Mesenchymal stem cell (in vitro differentiated cells and primary cell): ENCODE measurements around the gene COL23A1.

Experiments
- DNase-seq: peaks from one replicate; pipeline ENCODE4 v3.0.0-alpha.2; 2013
- H2AFZ ChIP-seq: one replicate; pipeline ENCODE4 v1.6.1; 2013; ENCODE audit warnings: low read depth, mild to moderate bottlenecking, control low read depth, inconsistent platforms, low read length, moderate library complexity
- H2AK5ac ChIP-seq: 2 replicates; pipeline ENCODE4 v1.6.1; 2013; ENCODE audit warnings: low read length, moderate library complexity, mild to moderate bottlenecking, inconsistent platforms; ENCODE audit not compliant: severe bottlenecking
- H2BK120ac ChIP-seq: one replicate; pipeline ENCODE4 v1.6.1; 2013; ENCODE audit warnings: low read depth, mild to moderate bottlenecking, inconsistent platforms, low read length, moderate library complexity
- H2BK12ac ChIP-seq, 2 experiments: one replicate each; pipeline ENCODE4 v1.6.1; 2013; ENCODE audit warnings: inconsistent platforms in 2 of 2, low read length in 2 of 2, mild to moderate bottlenecking in 2 of 2, moderate library complexity in 2 of 2, control low read depth in 1 of 2
- H2BK15ac ChIP-seq: one replicate; pipeline ENCODE4 v1.6.1; 2013; ENCODE audit warnings: mild to moderate bottlenecking, low read depth, inconsistent platforms; ENCODE audit not compliant: poor library complexity, severe bottlenecking
- H2BK5ac ChIP-seq: 2 replicates; pipeline ENCODE4 v1.6.1; 2013; ENCODE audit warnings: low read depth, mild to moderate bottlenecking, low read length, control low read depth, inconsistent platforms; ENCODE audit not compliant: poor library complexity, severe bottlenecking
- H3K14ac ChIP-seq, 2 experiments: one replicate each; pipeline ENCODE4 v1.6.1; 2013; ENCODE audit warnings: inconsistent platforms in 2 of 2, low read length in 2 of 2, control low read depth in 1 of 2, mild to moderate bottlenecking in 1 of 2, moderate library complexity in 1 of 2
- H3K18ac ChIP-seq, 2 experiments: one replicate each; pipeline ENCODE4 v1.6.1; 2013; ENCODE audit warnings: inconsistent platforms in 2 of 2, low read length in 2 of 2, control low read depth in 1 of 2, low read depth in 1 of 2, mild to moderate bottlenecking in 1 of 2
- H3K23ac ChIP-seq, 2 experiments: one replicate each; pipeline ENCODE4 v1.6.1; 2013; ENCODE audit warnings: inconsistent platforms in 2 of 2, low read length in 2 of 2, mild to moderate bottlenecking in 2 of 2, moderate library complexity in 2 of 2, control low read depth in 1 of 2
- H3K27ac ChIP-seq: 2 replicates; pipeline ENCODE4 v1.5.1; 2013; ENCODE audit warnings: mild to moderate bottlenecking, moderate library complexity, low read length, control low read depth, inconsistent platforms; ENCODE audit not compliant: poor library complexity, severe bottlenecking
- H3K27me3 ChIP-seq, 2 experiments: 2 replicates each; pipeline versions ENCODE4 v1.6.1 to v1.7.0; 2013; ENCODE audit warnings: low read length in 2 of 2, mild to moderate bottlenecking in 2 of 2, moderate library complexity in 2 of 2, control low read depth in 1 of 2, inconsistent platforms in 1 of 2; ENCODE audit not compliant: control insufficient read depth in 1 of 2, insufficient read depth in 1 of 2
- H3K36me3 ChIP-seq, 2 experiments: 2 replicates each; pipeline versions ENCODE4 v1.6.1 to v1.7.0; 2013; ENCODE audit warnings: low read length in 2 of 2, control low read depth in 1 of 2, inconsistent platforms in 1 of 2, low read depth in 1 of 2, mild to moderate bottlenecking in 1 of 2; ENCODE audit not compliant: insufficient read depth in 2 of 2, control insufficient read depth in 1 of 2
- H3K4ac ChIP-seq, 2 experiments: one replicate each; pipeline ENCODE4 v1.6.1; 2013; ENCODE audit warnings: inconsistent platforms in 2 of 2, low read length in 2 of 2, mild to moderate bottlenecking in 2 of 2, moderate library complexity in 2 of 2, control low read depth in 1 of 2, low read depth in 1 of 2
- H3K4me1 ChIP-seq: 2 replicates; pipeline ENCODE4 v1.6.1; 2013; ENCODE audit warnings: low read depth, low read length, control low read depth; ENCODE audit not compliant: control insufficient read depth, insufficient read depth
- H3K4me2 ChIP-seq: 2 replicates; pipeline ENCODE4 v1.6.1; 2013; ENCODE audit warnings: low read length, mild to moderate bottlenecking, inconsistent platforms; ENCODE audit not compliant: poor library complexity, severe bottlenecking
- H3K4me3 ChIP-seq, 2 experiments: 2 replicates each; pipeline versions ENCODE4 v1.5.1 to v1.7.0; 2013; ENCODE audit warnings: low read length in 2 of 2, mild to moderate bottlenecking in 2 of 2, control low read depth in 1 of 2, low read depth in 1 of 2; ENCODE audit not compliant: insufficient read depth in 1 of 2
- H3K79me1 ChIP-seq: replicated peaks from 2 replicates; pipeline ENCODE4 v1.6.1; 2013; ENCODE audit warnings: mild to moderate bottlenecking, control low read depth, low read length, inconsistent platforms; ENCODE audit not compliant: poor library complexity, severe bottlenecking
- H3K9ac ChIP-seq: 2 replicates; pipeline ENCODE4 v1.7.0; 2013; ENCODE audit warnings: mild to moderate bottlenecking, low read length, moderate library complexity
- H3K9me3 ChIP-seq: 2 replicates; pipeline ENCODE4 v1.7.0; 2013; ENCODE audit warnings: mild to moderate bottlenecking, low read length; ENCODE audit not compliant: control insufficient read depth
- H4K8ac ChIP-seq: one replicate; pipeline ENCODE4 v1.6.1; 2013; ENCODE audit warnings: inconsistent platforms, mild to moderate bottlenecking, low read length, moderate library complexity
- H4K91ac ChIP-seq: one replicate; pipeline ENCODE4 v1.6.1; 2013; ENCODE audit warnings: mild to moderate bottlenecking, low read length, inconsistent platforms
- WGBS: methylation state at CpG from one replicate; pipeline ENCODE4 v1.1.7; 2013; ENCODE audit warnings: mixed read lengths; 5-methylcytosine and 5-hydroxymethylcytosine counted together

The COL23A1 gene

DNA sequence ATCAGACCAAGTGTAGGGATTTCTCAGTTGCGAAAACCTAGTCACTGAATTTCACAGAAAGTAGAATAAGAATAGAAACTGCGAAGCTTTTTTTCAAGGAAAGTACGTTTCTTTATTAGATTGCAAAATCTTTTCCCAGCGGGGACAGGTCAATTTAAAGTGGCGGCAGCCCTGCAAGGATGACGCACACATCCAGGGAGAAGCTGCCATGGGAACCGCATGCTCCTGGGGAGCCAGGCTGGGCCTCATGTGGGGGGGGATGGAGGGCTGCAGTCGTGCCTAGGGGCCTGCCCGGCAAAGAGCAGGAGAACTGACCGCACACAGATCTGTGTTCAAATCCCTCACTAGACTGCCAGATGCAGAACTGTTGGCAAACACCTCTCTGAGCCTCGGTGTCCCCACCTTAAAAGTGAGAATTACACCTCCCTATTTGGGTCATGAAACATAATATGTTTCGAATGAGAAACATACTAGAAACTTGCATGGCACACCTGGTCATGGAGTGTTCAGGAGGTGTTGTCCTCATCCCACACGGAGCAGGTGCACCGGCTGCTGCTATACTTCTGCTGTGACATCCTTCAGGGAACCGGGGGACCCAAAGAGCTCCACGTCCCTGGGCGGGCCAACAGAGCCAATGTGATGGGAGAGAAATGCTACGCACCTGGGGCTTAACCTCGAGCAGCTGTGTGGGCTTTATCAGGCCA lies 229.8 kb downstream of the COL23A1 start:
- no peak overlapping the region for H3K27ac ChIP-seq

DNA sequence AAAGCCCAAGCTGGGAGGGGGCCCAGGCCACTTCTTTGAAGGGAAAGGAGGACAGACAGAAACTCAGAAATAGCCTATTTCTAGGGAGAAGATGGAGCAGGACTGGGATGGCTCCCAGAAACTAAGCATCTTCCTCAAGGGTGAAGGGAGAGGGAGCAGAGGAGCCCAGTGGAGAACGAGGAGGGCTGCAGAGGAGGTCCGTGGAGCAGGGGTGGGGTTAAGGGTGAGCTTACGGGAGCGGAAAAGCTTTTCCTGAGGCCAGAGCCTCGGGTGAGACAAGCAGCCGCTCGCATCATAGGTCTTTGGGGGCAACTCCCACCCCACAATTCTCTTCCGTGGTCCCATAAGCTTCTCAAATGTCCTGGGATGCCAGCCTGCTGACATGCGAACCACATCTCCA lies 230.5 kb downstream of the COL23A1 start:
- H3K14ac ChIP-seq: no peak overlapping the region
- H3K4me1 ChIP-seq: peaks cover 4% of the 10 kb centered on the region
- H3K4ac ChIP-seq: no peak overlapping the region
- no peak overlapping the region for H3K9ac ChIP-seq
- H3K4me3 ChIP-seq: no peak overlapping the region
- no peak overlapping the region for H2AK5ac ChIP-seq
- no peak overlapping the region for H2BK12ac ChIP-seq
- no peak overlapping the region for H4K91ac ChIP-seq
- H3K18ac ChIP-seq: no peak overlapping the region
- no peak overlapping the region for H3K27ac ChIP-seq
- H3K4me2 ChIP-seq: no peak overlapping the region
- no peaks in the 10 kb centered on the region for H3K79me1 ChIP-seq
- H2BK5ac ChIP-seq: no peak overlapping the region
- H4K8ac ChIP-seq: no peak overlapping the region
- H2BK15ac ChIP-seq: no peak overlapping the region
- no peak for DNase-seq
- no peaks in the 10 kb centered on the region for H3K36me3 ChIP-seq
- H2AFZ ChIP-seq: no peak overlapping the region
- H2BK120ac ChIP-seq: no peak overlapping the region
- no peaks in the 10 kb centered on the region for H3K9me3 ChIP-seq
- H3K23ac ChIP-seq: no peak overlapping the region
- peaks cover 0 to 56% of the 10 kb centered on the region in 2 experiments for H3K27me3 ChIP-seq
- WGBS: 56% methylated on average over 8 of the region's 9 CpGs

More for the DNA sequence above, 229.8 kb downstream of the COL23A1 start:
- Histone ChIP-seq H3K4me2 (no peak overlapping the region), H3K79me1 (no peaks in the 10 kb centered on the region), H3K18ac (no peak overlapping the region), H3K4me3 (no peak overlapping the region), H3K36me3 (no peaks in the 10 kb centered on the region), H3K4ac (no peak overlapping the region), H3K9ac (no peak overlapping the region), H4K91ac (no peak overlapping the region), H2BK15ac (no peak overlapping the region), H3K14ac (no peak overlapping the region), H3K4me1 (peaks cover 4% of the 10 kb centered on the region), H2BK120ac (no peak overlapping the region), H3K23ac (no peak overlapping the region), H2AK5ac (no peak overlapping the region), H3K27me3 (peaks cover 0 to 56% of the 10 kb centered on the region in 2 experiments), H2AFZ (no peak overlapping the region), H2BK12ac (no peak overlapping the region), H4K8ac (no peak overlapping the region), H2BK5ac (no peak overlapping the region), H3K9me3 (no peaks in the 10 kb centered on the region)
- no peak for DNase-seq
- WGBS: 82% methylated on average over 17 of the region's 19 CpGs

DNA sequence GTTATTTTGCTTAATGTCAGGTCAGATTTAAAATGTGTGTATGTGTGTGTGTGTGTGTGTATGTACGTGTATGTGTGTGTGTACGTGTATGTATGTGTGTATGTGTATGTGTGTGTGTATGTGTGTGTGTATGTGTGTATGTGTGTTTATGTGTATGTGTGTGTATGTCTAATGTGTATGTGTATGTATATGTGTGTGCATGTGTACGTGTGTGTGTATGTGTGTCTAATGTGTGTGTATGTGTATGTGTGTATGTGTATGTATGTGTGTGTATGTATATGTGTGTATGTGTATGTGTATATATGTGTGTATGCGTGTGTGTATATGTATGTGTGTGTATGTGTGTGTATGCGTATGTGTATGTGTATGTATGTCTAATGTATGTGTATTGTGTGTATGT lies 232.5 kb downstream of the COL23A1 start:
- Histone ChIP-seq H2BK120ac (no peak overlapping the region), H3K14ac (no peak overlapping the region), H4K8ac (no peak overlapping the region), H2AK5ac (no peak overlapping the region), H2BK15ac (no peak overlapping the region), H3K9me3 (no peaks in the 10 kb centered on the region), H3K9ac (no peak overlapping the region), H2BK5ac (no peak overlapping the region), H2AFZ (no peak overlapping the region), H3K23ac (no peak overlapping the region), H3K27me3 (peaks cover 0 to 58% of the 10 kb centered on the region in 2 experiments), H3K27ac (no peak overlapping the region), H3K4ac (no peak overlapping the region), H3K4me3 (no peak overlapping the region), H2BK12ac (no peak overlapping the region), H3K36me3 (no peaks in the 10 kb centered on the region), H3K79me1 (no peaks in the 10 kb centered on the region), H3K18ac (no peak overlapping the region), H4K91ac (no peak overlapping the region), H3K4me2 (no peak overlapping the region), H3K4me1 (peaks cover 4% of the 10 kb centered on the region)
- no peak for DNase-seq
- WGBS: 54% methylated on average over 5 of the region's 5 CpGs

DNA sequence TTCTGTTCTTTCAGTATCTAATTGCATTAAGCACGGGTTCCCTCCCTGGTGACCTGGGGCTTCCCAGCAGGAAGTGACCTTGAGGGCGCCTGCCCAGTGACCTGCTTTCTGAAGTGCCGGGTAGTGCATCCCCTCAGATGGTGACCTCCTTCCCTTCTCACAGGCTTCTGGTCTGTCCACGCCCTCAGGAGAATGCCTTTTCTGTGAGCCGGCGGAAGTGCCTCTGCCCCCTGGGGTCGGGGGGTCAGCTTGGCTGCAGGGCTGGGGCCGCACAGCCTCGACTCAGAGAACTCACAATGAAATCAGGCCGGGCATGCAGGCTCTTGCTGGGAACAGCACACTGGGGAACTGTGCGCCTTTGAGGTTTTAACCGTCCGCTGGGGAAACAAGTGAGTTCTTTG lies 233.1 kb downstream of the COL23A1 start:
- no peak overlapping the region for H3K9ac ChIP-seq
- no peak overlapping the region for H3K4me3 ChIP-seq
- no peak overlapping the region for H3K14ac ChIP-seq
- no peak overlapping the region for H2BK15ac ChIP-seq
- H4K91ac ChIP-seq: no peak overlapping the region
- H3K27ac ChIP-seq: no peak overlapping the region
- no peak overlapping the region for H2BK120ac ChIP-seq
- no peak for DNase-seq
- H4K8ac ChIP-seq: no peak overlapping the region
- no peak overlapping the region for H3K23ac ChIP-seq
- no peaks in the 10 kb centered on the region for H3K36me3 ChIP-seq
- no peak overlapping the region for H3K18ac ChIP-seq
- no peaks in the 10 kb centered on the region for H3K79me1 ChIP-seq
- H3K4me2 ChIP-seq: no peak overlapping the region
- H3K9me3 ChIP-seq: no peaks in the 10 kb centered on the region
- H2BK12ac ChIP-seq: no peak overlapping the region
- H3K27me3 ChIP-seq: peaks cover 0 to 59% of the 10 kb centered on the region in 2 experiments
- no peak overlapping the region for H2BK5ac ChIP-seq
- H2AFZ ChIP-seq: no peak overlapping the region
- no peak overlapping the region for H2AK5ac ChIP-seq
- H3K4me1 ChIP-seq: peaks cover 4% of the 10 kb centered on the region
- 5% methylated on average over 13 of the region's 13 CpGs for WGBS
- no peak overlapping the region for H3K4ac ChIP-seq
